SK-N-SH (cell line): Measurements from ENCODE around the gene CRB1.

Source experiments
- EP300 ChIP-seq, 2 experiments: IDR thresholded peaks; 2 replicates each; pipeline versions ENCODE4 v1.4.0 to v1.6.1; 2012; ENCODE audit warnings: borderline replicate concordance in 1 of 2, low read depth in 1 of 2, low read length in 1 of 2
- EZH2phosphoT487 ChIP-seq: fragments of 200-600 bp; sonication (generic); IDR thresholded peaks from 2 replicates; pipeline ENCODE4 v1.6.1; 2017; ENCODE audit warnings: low read depth, mixed run types, mild to moderate bottlenecking, antibody characterized with exemption, moderate library complexity, borderline replicate concordance
- FOXM1 ChIP-seq: IDR thresholded peaks from 2 replicates; pipeline ENCODE4 v1.4.0; 2012; ENCODE audit warnings: low read depth, mild to moderate bottlenecking
- POLR2AphosphoS5 ChIP-seq: IDR thresholded peaks from 2 replicates; pipeline ENCODE4 v1.6.1; 2012; ENCODE audit warnings: low read depth, low read length
- SIN3A ChIP-seq: IDR thresholded peaks from 2 replicates; pipeline ENCODE4 v1.6.1; 2012; ENCODE audit warnings: low read depth, mild to moderate bottlenecking, low read length, moderate library complexity, borderline replicate concordance
- SMC3 ChIP-seq: IDR thresholded peaks from 2 replicates; pipeline ENCODE4 v1.6.1; 2012; ENCODE audit warnings: low read depth, low read length, improper control_type of control experiment
- TCF12 ChIP-seq: IDR thresholded peaks from 2 replicates; pipeline ENCODE4 v1.4.0; 2012
- TEAD4 ChIP-seq: IDR thresholded peaks from 2 replicates; pipeline ENCODE4 v1.4.0; 2012; ENCODE audit warnings: mild to moderate bottlenecking, borderline replicate concordance; ENCODE audit not compliant: insufficient read depth
- YY1 ChIP-seq: IDR thresholded peaks from 2 replicates; pipeline ENCODE4 v1.4.0; 2012; ENCODE audit warnings: low read depth, mild to moderate bottlenecking
- TF ChIP-seq, protein P1 (sequence below): fragments of 200-600 bp; sonication (generic); IDR thresholded peaks from 2 replicates; pipeline ENCODE4 v1.6.1; 2017; ENCODE audit warnings: antibody characterized with exemption, mild to moderate bottlenecking, moderate library complexity
- TF ChIP-seq, protein P2 (sequence below): IDR thresholded peaks from 2 replicates; pipeline ENCODE4 v1.4.0; 2012; ENCODE audit warnings: low read depth, borderline replicate concordance
- TF ChIP-seq, protein P3 (sequence below): IDR thresholded peaks from 2 replicates; pipeline ENCODE4 v1.4.0; 2012; ENCODE audit warnings: low read depth

DNA sequence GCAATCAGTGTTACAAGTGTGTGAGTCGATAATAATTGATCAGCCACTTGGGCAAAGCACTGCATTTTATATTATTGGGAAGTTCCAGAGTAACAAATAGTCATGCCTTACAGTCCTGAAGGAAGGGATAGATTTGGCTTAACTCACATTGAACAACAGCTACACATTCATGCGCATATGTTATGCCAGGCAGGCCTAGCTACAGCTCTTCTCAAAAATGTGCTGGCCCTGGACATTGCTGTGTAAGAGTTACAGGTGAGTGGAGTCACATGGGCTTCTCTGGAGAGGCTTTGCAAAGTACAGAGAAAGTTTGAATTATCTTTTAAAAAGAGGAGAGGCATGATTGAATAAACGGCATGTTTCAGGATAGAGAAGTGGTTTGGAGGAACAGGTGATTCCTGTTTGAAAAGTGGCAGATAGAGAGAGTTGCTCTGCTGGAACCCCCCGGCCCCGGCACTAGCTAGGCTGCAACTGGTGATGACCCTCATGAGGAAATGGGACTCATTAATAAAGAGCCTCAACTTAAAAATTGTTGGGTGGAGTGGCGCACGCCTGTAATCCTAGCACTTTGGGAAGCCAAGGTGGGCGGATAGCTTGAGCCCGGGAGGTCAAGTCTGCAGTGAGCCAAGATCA is 200.6 kb downstream of the CRB1 start:
- TF ChIP-seq, protein P1, sequence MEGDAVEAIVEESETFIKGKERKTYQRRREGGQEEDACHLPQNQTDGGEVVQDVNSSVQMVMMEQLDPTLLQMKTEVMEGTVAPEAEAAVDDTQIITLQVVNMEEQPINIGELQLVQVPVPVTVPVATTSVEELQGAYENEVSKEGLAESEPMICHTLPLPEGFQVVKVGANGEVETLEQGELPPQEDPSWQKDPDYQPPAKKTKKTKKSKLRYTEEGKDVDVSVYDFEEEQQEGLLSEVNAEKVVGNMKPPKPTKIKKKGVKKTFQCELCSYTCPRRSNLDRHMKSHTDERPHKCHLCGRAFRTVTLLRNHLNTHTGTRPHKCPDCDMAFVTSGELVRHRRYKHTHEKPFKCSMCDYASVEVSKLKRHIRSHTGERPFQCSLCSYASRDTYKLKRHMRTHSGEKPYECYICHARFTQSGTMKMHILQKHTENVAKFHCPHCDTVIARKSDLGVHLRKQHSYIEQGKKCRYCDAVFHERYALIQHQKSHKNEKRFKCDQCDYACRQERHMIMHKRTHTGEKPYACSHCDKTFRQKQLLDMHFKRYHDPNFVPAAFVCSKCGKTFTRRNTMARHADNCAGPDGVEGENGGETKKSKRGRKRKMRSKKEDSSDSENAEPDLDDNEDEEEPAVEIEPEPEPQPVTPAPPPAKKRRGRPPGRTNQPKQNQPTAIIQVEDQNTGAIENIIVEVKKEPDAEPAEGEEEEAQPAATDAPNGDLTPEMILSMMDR: no peak
- TF ChIP-seq YY1 (no peak), SMC3 (no peak), POLR2AphosphoS5 (no peak), FOXM1 (no peak), TEAD4 (no peak), EZH2phosphoT487 (no peak), TCF12 (no peak), SIN3A (no peak), EP300 (IDR thresholded peaks at IDR 0.05; ENCODE audit: borderline replicate concordance in 1 of 2, low read depth in 1 of 2, low read length in 1 of 2) (no peak)
- TF ChIP-seq, protein P2, sequence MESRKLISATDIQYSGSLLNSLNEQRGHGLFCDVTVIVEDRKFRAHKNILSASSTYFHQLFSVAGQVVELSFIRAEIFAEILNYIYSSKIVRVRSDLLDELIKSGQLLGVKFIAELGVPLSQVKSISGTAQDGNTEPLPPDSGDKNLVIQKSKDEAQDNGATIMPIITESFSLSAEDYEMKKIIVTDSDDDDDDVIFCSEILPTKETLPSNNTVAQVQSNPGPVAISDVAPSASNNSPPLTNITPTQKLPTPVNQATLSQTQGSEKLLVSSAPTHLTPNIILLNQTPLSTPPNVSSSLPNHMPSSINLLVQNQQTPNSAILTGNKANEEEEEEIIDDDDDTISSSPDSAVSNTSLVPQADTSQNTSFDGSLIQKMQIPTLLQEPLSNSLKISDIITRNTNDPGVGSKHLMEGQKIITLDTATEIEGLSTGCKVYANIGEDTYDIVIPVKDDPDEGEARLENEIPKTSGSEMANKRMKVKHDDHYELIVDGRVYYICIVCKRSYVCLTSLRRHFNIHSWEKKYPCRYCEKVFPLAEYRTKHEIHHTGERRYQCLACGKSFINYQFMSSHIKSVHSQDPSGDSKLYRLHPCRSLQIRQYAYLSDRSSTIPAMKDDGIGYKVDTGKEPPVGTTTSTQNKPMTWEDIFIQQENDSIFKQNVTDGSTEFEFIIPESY: no peak
- TF ChIP-seq, protein P3, sequence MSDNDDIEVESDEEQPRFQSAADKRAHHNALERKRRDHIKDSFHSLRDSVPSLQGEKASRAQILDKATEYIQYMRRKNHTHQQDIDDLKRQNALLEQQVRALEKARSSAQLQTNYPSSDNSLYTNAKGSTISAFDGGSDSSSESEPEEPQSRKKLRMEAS: no peak
